Left ventricle myocardium inferior (tissue), 1 donor: ENCODE results near the gene ASTN2. TPM values are rescaled to one million over a fixed set of nuclear protein-coding genes. Genes with fewer than 3 reads are reported as not detected.

Experiments
- DNase-seq: peaks from one replicate; pipeline ENCODE4 v3.0.0-alpha.2; 2020
- H3K27ac ChIP-seq: fragments of 200-600 bp; replicated peaks from 2 replicates; pipeline ENCODE4 v1.8.0; 2021
- H3K27me3 ChIP-seq: fragments of 200-600 bp; 2 replicates; pipeline ENCODE4 v1.8.0; 2021; ENCODE audit warnings: low read depth
- H3K36me3 ChIP-seq: fragments of 200-600 bp; 2 replicates; pipeline ENCODE4 v1.8.0; 2021
- H3K4me1 ChIP-seq: fragments of 200-600 bp; 2 replicates; pipeline ENCODE4 v1.8.0; 2021
- H3K4me3 ChIP-seq: fragments of 200-600 bp; 2 replicates; pipeline ENCODE4 v1.8.0; 2021; ENCODE audit warnings: mild to moderate bottlenecking, moderate library complexity
- H3K9me3 ChIP-seq: fragments of 200-600 bp; replicated peaks from 2 replicates; pipeline ENCODE4 v1.8.0; 2021
- CTCF ChIP-seq: fragments of 200-600 bp; IDR thresholded peaks from 2 replicates; pipeline ENCODE4 v1.8.0; 2021; ENCODE audit warnings: antibody characterized with exemption, mild to moderate bottlenecking, borderline replicate concordance
- intact Hi-C: fragments of 100-400 bp; cut with micrococcal nuclease; formaldehyde crosslinking; loops from one replicate; pipeline ENCODE4 v1.11.0; 2022
- total RNA-seq: library from RNA; stranded (reverse); fragmentation: NEBNext Ultra II Directional; extraction: Animal tissue kit (Norgen Biotek cat#: 25700); gene quantifications from one replicate; pipeline ENCODE4 v1.2.1, GENCODE V29; 2021
- donor health status: DM: no; HTN: yes; CAD: no; lungs with severe emphysema.

Gene ASTN2
- total RNA-seq, 1 donor from 2014 or later: 6.1 TPM

- H3K36me3 ChIP-seq: no peaks in the 10 kb centered on the region
- no peak overlapping the region for H3K4me3 ChIP-seq
- H3K9me3 ChIP-seq: no peaks in the 10 kb centered on the region
- H3K27ac ChIP-seq: no peak overlapping the region
- peaks cover 3% of the 10 kb centered on the region for H3K27me3 ChIP-seq
- no peak for TF ChIP-seq CTCF
- no peaks in the 10 kb centered on the region for H3K4me1 ChIP-seq
- intact Hi-C loops: no loop called here
- no peak for DNase-seq
Measured at GRCh38 chr9:117034866-117035265, 380.0 kb downstream of the ASTN2 start.

DNA sequence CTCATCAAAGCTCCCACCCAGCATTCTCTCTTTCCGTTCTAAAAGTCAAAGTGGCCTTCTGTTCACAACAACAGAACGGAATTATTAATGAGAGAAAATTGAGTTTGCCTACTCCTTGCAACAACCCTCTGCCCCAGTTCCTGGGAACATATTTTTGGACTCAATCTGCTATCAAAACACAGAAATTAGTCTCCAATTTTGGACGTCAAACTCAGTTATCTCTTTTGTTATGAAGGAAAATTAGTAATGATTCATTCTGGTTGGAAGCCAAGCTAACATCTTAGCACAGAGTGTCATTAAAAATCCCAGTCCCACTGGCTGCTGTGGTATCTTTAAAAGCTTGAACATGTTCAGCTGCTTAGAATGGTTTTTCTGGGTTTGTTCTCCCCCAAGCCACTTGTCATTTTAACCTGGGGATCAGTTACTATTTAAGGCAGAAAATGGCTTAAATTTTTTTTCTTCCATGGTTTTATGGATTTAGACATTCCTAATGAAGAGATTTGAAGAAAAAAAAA, 384.5 kb downstream of the ASTN2 start:
- H3K27ac ChIP-seq: no peak overlapping the region
- H3K9me3 ChIP-seq: no peaks in the 10 kb centered on the region
- intact Hi-C loops: no loop called here
- H3K27me3 ChIP-seq: peaks cover 8% of the 10 kb centered on the region
- no peak for DNase-seq
- H3K36me3 ChIP-seq: no peaks in the 10 kb centered on the region
- no peak for TF ChIP-seq CTCF
- H3K4me3 ChIP-seq: no peak overlapping the region
- no peaks in the 10 kb centered on the region for H3K4me1 ChIP-seq

GRCh38 chr9:117029341-117029740, 385.5 kb downstream of the ASTN2 start:
- no peaks in the 10 kb centered on the region for H3K9me3 ChIP-seq

GRCh38 chr9:117028103-117028858, 386.6 kb downstream of the ASTN2 start:
- Histone ChIP-seq H3K36me3 (no peaks in the 10 kb centered on the region), H3K4me1 (no peaks in the 10 kb centered on the region), H3K9me3 (no peaks in the 10 kb centered on the region), H3K27ac (no peak overlapping the region), H3K4me3 (no peak overlapping the region), H3K27me3 (peaks cover 5% of the 10 kb centered on the region)
- TF ChIP-seq CTCF: no peak
- intact Hi-C loops: no loop called here
- peak; percentile 16 for DNase-seq

More at GRCh38 chr9:117029341-117029740, 385.5 kb downstream of the ASTN2 start:
- no peak for DNase-seq
- H3K4me1 ChIP-seq: no peaks in the 10 kb centered on the region
- H3K36me3 ChIP-seq: no peaks in the 10 kb centered on the region
- peak overlapping the region; percentile 22 for H3K27ac ChIP-seq
- intact Hi-C loops: no loop called here
- H3K27me3 ChIP-seq: peaks cover 5% of the 10 kb centered on the region
- no peak for TF ChIP-seq CTCF
- no peak overlapping the region for H3K4me3 ChIP-seq

DNA sequence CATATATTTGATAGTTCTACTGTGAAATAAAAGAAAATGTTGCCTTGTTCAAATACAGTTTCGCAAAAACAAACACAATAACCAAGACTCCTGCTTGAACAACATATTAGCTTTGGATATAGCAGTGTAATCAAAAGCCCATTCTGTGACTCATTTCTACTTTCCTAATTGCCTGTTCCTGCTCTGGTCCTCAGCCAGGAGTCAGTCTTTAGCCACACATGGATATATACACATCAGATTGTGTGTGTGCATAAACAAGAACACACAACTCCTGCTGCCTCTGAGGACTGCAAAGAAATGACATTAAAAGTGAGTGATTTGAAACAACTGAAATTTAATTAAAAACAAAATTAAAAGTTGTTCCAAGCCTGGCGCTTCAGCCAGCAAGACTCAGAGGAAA, 393.0 kb downstream of the ASTN2 start:
- TF ChIP-seq CTCF: no peak
- H3K4me3 ChIP-seq: no peak overlapping the region
- no peak for DNase-seq
- H3K27me3 ChIP-seq: peaks cover 10% of the 10 kb centered on the region
- intact Hi-C loops: no loop called here
- H3K4me1 ChIP-seq: no peaks in the 10 kb centered on the region
- no peaks in the 10 kb centered on the region for H3K9me3 ChIP-seq
- H3K36me3 ChIP-seq: no peaks in the 10 kb centered on the region
- H3K27ac ChIP-seq: no peak overlapping the region
